ENCODE measurements around the gene TPST2. TPM values are rescaled to one million over a fixed set of nuclear protein-coding genes. Genes with fewer than 3 reads are reported as not detected.

Gene TPST2
- total RNA-seq, 1 donor from 2014 or later, result 63.1 TPM

GRCh38 chr22:26517429-26517828 lies 72.5 kb downstream of the TPST2 start:
- H3K27me3 ChIP-seq (ENCODE audit: low read depth), result no peaks in the 10 kb centered on the region
- peak overlapping the region; percentile 6 for H3K27ac ChIP-seq
- intact Hi-C loops (cut with DNase I), result no loop called here
- no peaks in the 10 kb centered on the region for H3K9me3 ChIP-seq
- DNase-seq (no peak), ATAC-seq (no peak)
- H3K4me3 ChIP-seq, result no peak overlapping the region
- peaks cover 5% of the 10 kb centered on the region for H3K36me3 ChIP-seq
- no peak for TF ChIP-seq CTCF (IDR thresholded peaks at IDR 0.05)
- H3K4me1 ChIP-seq, result peaks cover 12% of the 10 kb centered on the region

GRCh38 chr22:26516503-26516902 lies 73.4 kb downstream of the TPST2 start:
- intact Hi-C loops (cut with DNase I), result no loop called here
- ATAC-seq (no peak), DNase-seq (no peak)
- Histone ChIP-seq H3K9me3 (no peaks in the 10 kb centered on the region), H3K4me3 (no peak overlapping the region), H3K27ac (no peak overlapping the region), H3K36me3 (no peaks in the 10 kb centered on the region), H3K27me3 (ENCODE audit: low read depth) (no peaks in the 10 kb centered on the region), H3K4me1 (peaks cover 15% of the 10 kb centered on the region)
- TF ChIP-seq CTCF (IDR thresholded peaks at IDR 0.05), result no peak

GRCh38 chr22:26515931-26516330 lies 74.0 kb downstream of the TPST2 start:
- Histone ChIP-seq H3K27me3 (ENCODE audit: low read depth) (no peaks in the 10 kb centered on the region), H3K27ac (no peak overlapping the region), H3K4me1 (peaks cover 21% of the 10 kb centered on the region), H3K36me3 (no peaks in the 10 kb centered on the region), H3K9me3 (no peaks in the 10 kb centered on the region), H3K4me3 (no peak overlapping the region)
- intact Hi-C loops (cut with DNase I), result no loop called here
- ATAC-seq (no peak), DNase-seq (no peak)
- no peak for TF ChIP-seq CTCF (IDR thresholded peaks at IDR 0.05)

- no peak for ATAC-seq
- peaks cover 24% of the 10 kb centered on the region for H3K4me1 ChIP-seq
- no peak for DNase-seq
- H3K4me3 ChIP-seq, result no peak overlapping the region
- H3K9me3 ChIP-seq, result no peaks in the 10 kb centered on the region
- H3K36me3 ChIP-seq, result peaks cover 8% of the 10 kb centered on the region
- no peak for TF ChIP-seq CTCF (IDR thresholded peaks at IDR 0.05)
- intact Hi-C loops (cut with DNase I), result no loop called here
- H3K27me3 ChIP-seq (ENCODE audit: low read depth), result no peaks in the 10 kb centered on the region
- H3K27ac ChIP-seq, result no peak overlapping the region
These were observed 75.3 kb downstream of the TPST2 start for GRCh38 chr22:26514419-26515161.

GRCh38 chr22:26513838-26514237 lies 76.1 kb downstream of the TPST2 start:
- Histone ChIP-seq H3K27ac (no peak overlapping the region), H3K27me3 (ENCODE audit: low read depth) (no peaks in the 10 kb centered on the region), H3K9me3 (no peaks in the 10 kb centered on the region), H3K36me3 (peaks cover 16% of the 10 kb centered on the region), H3K4me1 (peaks cover 24% of the 10 kb centered on the region), H3K4me3 (no peak overlapping the region)
- intact Hi-C loops (cut with DNase I), result no loop called here
- DNase-seq, result no peak
- ATAC-seq, result no peak
- TF ChIP-seq CTCF (IDR thresholded peaks at IDR 0.05), result no peak

Data from lower lobe of right lung (tissue), 2 donors.